Measurements from ENCODE around the gene FAAP100.

Gene FAAP100

GRCh38 chr17:81576621-81577277 is 24.6 kb upstream of the FAAP100 start:
- peak; percentile 44 for DNase-seq

- no peak for DNase-seq
Measured at GRCh38 chr17:81575836-81576235, 23.7 kb upstream of the FAAP100 start.

GRCh38 chr17:81574643-81574956 is 22.4 kb upstream of the FAAP100 start:
- DNase-seq: no peak

GRCh38 chr17:81573794-81574642 is 21.9 kb upstream of the FAAP100 start:
- DNase-seq: no peak

- DNase-seq: no peak
Measured at GRCh38 chr17:81572563-81573168, 20.5 kb upstream of the FAAP100 start.

- no peak for DNase-seq
Measured at GRCh38 chr17:81570964-81571363, 18.8 kb upstream of the FAAP100 start.

GRCh38 chr17:81569986-81570514 is 17.9 kb upstream of the FAAP100 start:
- DNase-seq: no peak

DNA sequence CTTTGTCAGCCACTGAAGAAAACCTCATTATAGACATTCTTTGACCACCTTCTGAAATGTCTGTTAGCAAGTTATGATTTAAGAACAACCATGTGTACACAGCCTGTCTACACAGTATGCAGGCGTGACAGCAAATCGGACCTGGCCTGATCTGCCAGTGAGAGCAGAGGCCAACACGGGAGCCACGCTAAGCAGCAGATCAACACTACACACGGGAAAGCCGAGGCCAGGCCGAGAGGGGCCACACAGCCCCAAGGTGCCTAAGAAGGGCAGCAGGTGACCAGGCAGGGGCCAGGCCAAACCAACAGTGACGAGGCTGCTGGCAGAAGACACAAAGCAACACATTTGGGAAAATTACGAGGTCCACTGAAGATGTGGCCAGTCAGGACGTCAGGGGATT is 16.3 kb upstream of the FAAP100 start:
- DNase-seq: no peak

DNA sequence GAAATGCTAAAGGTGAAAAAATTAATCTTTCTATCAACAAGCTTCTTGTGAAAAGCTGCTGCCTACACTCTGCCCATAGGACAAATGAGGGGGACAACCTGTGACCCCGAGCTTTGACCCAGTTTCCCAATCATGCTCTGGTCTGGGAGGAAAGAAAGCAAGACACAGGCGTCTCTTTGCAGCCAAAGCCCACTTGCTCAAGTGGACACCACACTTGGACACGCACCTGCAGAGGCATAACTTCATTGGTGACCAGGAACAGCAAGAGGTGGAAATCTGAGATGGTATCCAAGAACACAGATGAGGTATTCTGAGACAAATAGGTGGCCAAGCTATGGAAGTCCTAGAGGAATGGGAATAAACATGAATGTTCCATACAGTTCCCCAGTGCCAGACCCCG is 15.0 kb upstream of the FAAP100 start:
- DNase-seq: no peak

DNA sequence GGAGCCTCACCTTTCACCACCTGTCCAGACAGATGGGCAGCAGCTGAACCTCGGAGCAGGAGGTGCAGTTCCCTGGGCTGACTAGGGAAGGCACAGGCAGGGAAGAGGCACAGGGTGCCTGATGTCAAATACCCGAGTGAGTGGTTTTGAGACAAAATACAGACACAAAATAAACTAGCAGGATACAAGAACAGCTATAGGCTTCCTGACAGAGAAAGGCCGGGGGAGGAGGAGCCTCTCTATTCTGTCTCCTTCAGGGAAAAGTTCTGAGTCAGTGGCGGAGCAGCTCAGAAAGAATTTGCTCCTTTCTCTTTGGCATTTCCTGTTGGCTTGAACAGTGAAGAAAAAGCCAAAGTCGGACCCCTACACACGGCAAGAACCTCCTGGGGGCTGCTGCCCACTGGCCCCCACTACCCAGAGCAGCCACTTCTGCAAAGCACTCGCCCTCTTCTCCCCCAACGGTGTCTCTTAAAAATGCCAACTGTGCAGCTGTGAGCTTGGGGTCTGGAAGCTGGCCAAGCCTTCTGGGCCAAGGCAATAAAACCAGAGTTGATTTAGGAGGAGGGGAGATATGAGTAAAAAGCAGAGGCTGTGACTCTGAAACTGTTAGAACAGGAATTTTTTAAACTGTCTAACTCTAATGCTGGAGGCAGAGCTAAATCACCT is 14.4 kb upstream of the FAAP100 start:
- DNase-seq: peak; percentile 17

GRCh38 chr17:81565231-81565630 is 13.1 kb upstream of the FAAP100 start:
- no peak for DNase-seq

DNA sequence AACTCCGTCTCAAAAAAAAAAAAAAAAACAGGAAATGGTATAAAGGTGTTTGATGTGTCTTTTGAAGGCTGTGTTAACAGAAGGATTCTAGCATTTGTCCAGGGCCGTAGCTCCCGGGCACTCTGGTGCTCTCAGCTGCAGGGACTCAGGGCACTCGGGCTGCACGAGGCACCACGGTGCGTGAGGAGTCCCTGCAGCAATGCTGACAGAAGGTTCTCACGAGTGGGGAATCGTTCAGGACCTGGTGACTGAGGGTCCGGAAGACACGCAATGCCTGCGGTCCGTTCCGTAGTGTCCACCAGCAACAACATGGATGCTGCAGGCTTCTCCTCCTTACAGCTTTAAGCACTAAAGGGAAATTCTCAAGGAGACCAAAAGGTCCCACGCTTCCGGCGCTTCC is 12.6 kb upstream of the FAAP100 start:
- no peak for DNase-seq

DNA sequence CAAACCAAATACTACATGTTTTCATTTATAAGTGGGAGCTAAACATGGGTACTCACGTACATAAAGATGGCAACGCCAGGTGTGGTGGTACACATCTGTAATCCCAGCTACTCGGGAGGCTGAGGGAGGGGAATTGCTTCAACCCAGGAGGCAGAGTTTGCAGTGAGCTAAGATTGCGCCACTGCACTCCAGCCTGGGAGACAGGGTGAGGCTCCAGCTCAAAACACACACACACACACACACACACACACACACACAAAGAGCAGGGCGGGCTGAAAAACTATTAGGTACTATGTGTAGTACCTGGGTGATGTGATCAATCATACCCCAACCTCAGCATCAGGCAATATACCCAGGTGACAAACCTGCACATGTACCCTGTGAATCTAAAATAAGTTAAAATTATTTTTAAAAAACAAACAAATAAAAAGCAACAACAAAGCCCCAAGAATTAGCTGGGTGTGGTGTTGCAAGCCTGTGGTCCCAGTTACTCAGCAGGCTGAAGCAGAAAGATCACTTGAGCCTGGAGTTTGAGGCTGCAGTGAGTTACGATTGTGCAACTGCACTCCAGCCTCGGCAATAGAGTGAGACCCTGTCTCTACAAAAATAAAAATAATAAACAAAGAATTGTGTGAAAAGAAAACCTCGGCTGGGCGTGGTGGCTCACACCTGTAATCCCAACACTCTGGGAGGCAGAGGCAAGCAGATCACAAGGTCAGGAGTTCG is 11.9 kb upstream of the FAAP100 start:
- no peak for DNase-seq

- DNase-seq: no peak
Measured at GRCh38 chr17:81561494-81561885, 9.3 kb upstream of the FAAP100 start.

DNA sequence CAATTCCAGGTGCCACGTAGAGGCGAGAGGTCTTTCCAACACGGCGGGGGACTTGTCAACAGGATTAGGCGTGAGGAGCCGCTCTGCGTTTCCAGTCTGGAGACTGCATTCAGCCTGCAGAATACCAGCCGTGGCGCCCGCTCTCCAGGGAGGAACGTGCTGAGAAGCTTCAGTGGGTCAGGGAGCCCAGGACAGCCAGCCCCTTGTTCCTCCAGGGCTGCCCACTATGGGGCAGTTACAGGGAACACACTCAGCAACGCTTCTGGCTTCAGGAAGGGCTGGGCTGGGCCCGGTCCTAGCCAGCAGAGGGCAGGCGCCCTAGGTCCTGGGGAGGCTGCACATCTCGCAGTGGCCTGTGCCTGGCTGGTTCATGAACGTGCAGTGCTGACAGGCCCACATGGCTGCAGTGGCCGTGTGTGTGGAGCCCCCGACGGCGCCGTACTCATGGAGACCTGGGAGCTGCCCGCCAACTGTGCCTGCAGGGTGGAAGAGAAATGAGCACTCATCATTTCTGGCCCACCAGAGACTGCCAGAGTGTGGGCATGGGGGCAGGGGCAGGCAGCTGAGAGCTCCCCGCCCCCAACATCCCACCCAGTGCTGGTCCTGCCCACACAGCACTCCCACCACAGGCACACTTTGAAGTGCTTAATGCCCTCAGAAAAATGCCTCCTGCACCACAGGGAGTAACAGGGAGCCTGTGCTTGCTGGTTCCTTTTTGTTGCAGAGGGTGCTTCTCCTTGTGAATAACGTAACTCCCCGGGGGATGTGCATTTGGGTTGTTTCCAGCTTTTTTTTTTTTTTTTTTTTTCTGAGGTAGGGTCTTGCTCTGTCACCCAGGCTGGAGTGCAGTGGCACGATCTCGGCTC is 7.0 kb upstream of the FAAP100 start:
- no peak for DNase-seq

DNA sequence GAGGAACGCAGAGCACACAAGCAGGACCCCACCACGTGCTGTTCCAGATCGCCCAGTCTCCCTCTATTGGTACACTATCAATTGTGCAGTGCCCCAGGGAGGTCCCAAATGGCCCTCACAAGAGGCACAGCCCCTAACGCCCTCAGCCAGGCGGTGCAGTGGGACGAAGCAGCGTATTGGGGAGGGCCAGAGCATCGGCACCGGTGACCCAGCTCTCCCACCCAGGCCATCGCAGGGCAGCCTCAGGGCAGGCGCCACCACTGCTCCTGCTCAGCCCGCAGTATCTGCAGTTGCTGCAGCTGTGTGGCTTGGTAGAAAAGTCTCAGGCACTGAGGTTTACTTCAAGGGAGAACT is 5.9 kb upstream of the FAAP100 start:
- no peak for DNase-seq

DNA sequence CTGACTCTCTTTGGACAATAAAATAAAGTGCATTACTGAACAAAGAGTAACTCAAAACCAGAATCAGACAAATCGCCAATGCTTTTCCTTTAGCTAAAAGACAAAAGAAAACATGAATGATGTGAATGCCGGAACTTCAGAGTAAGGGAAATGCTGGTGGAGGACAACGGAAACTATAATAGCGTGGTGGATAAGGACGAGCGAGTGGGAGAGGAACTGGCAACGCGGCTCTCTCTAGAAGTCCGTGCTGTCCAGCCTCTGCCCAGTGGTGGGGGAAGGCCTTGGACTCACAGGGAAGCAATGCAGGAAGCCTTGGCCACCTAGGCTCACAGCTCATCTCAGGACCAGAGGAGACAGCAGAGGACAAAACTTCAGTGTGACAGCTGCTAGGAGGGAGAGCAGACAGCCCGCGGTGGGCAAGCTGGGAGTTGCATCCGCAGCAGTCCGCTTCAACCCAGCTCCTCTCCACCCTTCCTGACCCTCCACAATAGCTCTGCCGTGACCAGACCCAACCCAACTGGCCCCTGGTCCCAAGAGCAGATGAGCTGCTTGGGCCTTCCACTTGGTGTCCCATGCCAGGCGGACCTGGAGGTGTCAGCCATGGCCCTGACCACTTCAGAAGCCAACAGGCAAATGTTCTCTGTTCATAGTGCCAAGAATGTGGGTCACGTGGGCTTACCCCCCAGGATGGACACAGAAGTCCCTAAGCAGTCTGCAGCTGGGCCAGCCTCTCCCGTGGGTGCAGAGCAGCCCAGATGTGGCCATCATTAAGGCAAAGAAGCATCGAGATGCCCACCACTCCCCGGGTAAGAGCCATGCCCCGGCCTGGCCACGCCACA is 5.3 kb upstream of the FAAP100 start:
- DNase-seq: no peak

GRCh38 chr17:81556863-81557262 is 4.7 kb upstream of the FAAP100 start:
- DNase-seq: no peak

- no peak for DNase-seq
Measured at GRCh38 chr17:81556175-81556691, 4.1 kb upstream of the FAAP100 start.

- peak; percentile 58 for DNase-seq
Measured at GRCh38 chr17:81553616-81554181, 1.5 kb upstream of the FAAP100 start.

Measured in NCI-H2227 treated with DMSO at 0.1 percent for 48 hours (cell line).